Bronchial epithelial cell (primary cell): ENCODE data around the gene TMUB1. TPM values are rescaled to one million over a fixed set of nuclear protein-coding genes. Genes with fewer than 3 reads are reported as not detected.
A peak's percentile ranks its signal among the peaks of the same experiment; 100 is the strongest.

ENCODE experiments used
- DNase-seq: peaks from one replicate; pipeline ENCODE4 v3.0.0-alpha.2; 2010; ENCODE audit warnings: low read depth
- FAIRE-seq: peaks from 2 replicates; lab custom pipeline; 2011; peaks lifted over from hg19 to GRCh38; lab: Jason Lieb, UNC
- H3K27me3 ChIP-seq: 2 replicates; pipeline ENCODE4 v1.5.1; 2011; ENCODE audit warnings: low read length; ENCODE audit not compliant: control insufficient read depth, insufficient read depth
- H3K36me3 ChIP-seq: 2 replicates; pipeline ENCODE4 v1.5.1; 2011; ENCODE audit warnings: low read length; ENCODE audit not compliant: control insufficient read depth, insufficient read depth
- H3K4me3 ChIP-seq: 2 replicates; pipeline ENCODE4 v1.5.1; 2011; ENCODE audit warnings: mild to moderate bottlenecking, low read depth, low read length, control low read depth
- total RNA-seq: library from RNA; depleted of rRNA; stranded (reverse); fragments of >200 nt; gene quantifications from 2 replicates; pipeline ENCODE4 v1.2.1, GENCODE V29; 2014
- TF ChIP-seq, protein P1 (sequence below): IDR thresholded peaks from 2 replicates; pipeline ENCODE4 v1.5.1; 2011; ENCODE audit warnings: mild to moderate bottlenecking, moderate library complexity, low read length, control low read depth, inconsistent platforms; ENCODE audit not compliant: insufficient read depth, severe bottlenecking

The TMUB1 gene
- total RNA-seq, 1 donor from 2014 or later, result 9.0 TPM

DNA sequence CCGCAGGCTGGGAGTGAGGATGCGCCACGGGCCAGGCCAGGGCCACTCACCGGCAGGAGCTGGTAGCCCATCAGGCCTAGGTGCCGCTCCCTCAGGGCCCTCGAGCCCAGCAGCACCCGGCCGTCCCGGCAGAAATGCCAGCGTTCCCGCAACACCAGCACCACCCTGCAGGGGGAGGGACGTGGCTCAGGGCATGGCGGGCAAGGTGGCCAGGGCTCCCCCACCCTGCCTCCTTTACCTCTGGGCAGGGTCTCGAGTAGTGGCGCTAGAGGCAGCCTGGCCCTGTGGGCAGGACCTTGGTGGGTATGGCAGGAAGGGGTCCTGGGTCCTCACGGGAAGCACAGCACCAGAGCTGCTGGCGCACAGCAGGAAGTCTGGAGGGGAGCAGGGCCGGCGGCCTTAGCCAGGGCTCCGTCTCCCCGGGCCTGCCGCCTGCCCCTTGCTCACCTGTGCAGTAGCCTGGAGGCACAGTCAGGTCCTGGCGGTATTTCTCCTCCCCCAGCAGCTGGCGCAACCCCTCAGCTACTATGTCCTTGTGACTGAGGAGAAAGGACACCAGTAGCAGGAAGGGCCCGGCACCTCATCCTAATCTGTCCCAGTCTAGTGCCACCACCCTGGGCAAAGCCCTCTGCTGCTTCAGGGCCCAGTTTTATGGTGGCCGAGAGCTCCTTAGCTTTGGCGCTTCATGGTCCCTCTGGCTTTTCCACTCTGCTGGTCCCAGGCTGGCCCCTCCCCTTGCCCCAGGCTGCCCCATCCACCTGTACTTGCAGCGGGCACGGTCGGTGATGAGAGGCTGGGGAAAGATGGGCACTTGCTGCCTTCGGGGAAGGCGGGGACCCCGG, 6.2 kb downstream of the TMUB1 start:
- TF ChIP-seq, protein P1, sequence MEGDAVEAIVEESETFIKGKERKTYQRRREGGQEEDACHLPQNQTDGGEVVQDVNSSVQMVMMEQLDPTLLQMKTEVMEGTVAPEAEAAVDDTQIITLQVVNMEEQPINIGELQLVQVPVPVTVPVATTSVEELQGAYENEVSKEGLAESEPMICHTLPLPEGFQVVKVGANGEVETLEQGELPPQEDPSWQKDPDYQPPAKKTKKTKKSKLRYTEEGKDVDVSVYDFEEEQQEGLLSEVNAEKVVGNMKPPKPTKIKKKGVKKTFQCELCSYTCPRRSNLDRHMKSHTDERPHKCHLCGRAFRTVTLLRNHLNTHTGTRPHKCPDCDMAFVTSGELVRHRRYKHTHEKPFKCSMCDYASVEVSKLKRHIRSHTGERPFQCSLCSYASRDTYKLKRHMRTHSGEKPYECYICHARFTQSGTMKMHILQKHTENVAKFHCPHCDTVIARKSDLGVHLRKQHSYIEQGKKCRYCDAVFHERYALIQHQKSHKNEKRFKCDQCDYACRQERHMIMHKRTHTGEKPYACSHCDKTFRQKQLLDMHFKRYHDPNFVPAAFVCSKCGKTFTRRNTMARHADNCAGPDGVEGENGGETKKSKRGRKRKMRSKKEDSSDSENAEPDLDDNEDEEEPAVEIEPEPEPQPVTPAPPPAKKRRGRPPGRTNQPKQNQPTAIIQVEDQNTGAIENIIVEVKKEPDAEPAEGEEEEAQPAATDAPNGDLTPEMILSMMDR, result peak; percentile 55
- Histone ChIP-seq H3K4me3 (no peak overlapping the region), H3K36me3 (peaks cover 27% of the 10 kb centered on the region), H3K27me3 (no peaks in the 10 kb centered on the region)
- FAIRE-seq (no peak), DNase-seq (no peak)

GRCh38 chr7:151075978-151076426, 7.3 kb downstream of the TMUB1 start:
- Histone ChIP-seq H3K27me3 (no peaks in the 10 kb centered on the region), H3K4me3 (no peak overlapping the region), H3K36me3 (peaks cover 30% of the 10 kb centered on the region)
- FAIRE-seq (no peak), DNase-seq (no peak)
- TF ChIP-seq, protein P1, result no peak

- no peak for DNase-seq
- H3K4me3 ChIP-seq, result no peak overlapping the region
- peaks cover 31% of the 10 kb centered on the region for H3K36me3 ChIP-seq
- FAIRE-seq, result no peak
- TF ChIP-seq, protein P1, result no peak
- no peaks in the 10 kb centered on the region for H3K27me3 ChIP-seq
Measured at GRCh38 chr7:151075662-151075971, 7.7 kb downstream of the TMUB1 start.

- TF ChIP-seq, protein P1, result no peak
- Histone ChIP-seq H3K36me3 (peaks cover 36% of the 10 kb centered on the region), H3K27me3 (no peaks in the 10 kb centered on the region), H3K4me3 (no peak overlapping the region)
- FAIRE-seq (no peak), DNase-seq (no peak)
Measured at GRCh38 chr7:151074817-151075661, 8.3 kb downstream of the TMUB1 start.

- DNase-seq (no peak), FAIRE-seq (no peak)
- TF ChIP-seq, protein P1, result no peak
- H3K36me3 ChIP-seq, result peaks cover 40% of the 10 kb centered on the region
- H3K27me3 ChIP-seq, result no peaks in the 10 kb centered on the region
- H3K4me3 ChIP-seq, result no peak overlapping the region
Measured at GRCh38 chr7:151073990-151074389, 9.3 kb downstream of the TMUB1 start.
